ENCODE results near the gene AHDC1.

DNA sequence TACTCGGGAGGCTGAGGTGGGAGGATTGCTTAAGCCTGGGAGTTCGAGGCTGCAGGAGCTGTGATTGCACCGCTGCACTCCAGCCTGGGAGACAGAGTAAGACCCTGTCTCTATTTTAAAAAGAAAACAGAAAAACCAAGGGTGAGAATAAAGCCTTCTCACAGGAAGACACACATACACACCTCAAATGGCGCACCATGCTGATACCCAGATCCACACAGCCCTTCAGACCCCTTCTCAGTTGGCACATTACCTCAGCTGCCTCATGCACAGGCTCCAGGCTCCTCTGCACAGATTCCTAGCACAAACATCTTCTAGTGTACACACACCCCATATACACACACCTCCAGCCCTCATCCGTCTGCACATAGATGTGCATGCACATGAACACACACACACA is 23.1 kb upstream of the AHDC1 start:
- TF ChIP-seq, protein P1, sequence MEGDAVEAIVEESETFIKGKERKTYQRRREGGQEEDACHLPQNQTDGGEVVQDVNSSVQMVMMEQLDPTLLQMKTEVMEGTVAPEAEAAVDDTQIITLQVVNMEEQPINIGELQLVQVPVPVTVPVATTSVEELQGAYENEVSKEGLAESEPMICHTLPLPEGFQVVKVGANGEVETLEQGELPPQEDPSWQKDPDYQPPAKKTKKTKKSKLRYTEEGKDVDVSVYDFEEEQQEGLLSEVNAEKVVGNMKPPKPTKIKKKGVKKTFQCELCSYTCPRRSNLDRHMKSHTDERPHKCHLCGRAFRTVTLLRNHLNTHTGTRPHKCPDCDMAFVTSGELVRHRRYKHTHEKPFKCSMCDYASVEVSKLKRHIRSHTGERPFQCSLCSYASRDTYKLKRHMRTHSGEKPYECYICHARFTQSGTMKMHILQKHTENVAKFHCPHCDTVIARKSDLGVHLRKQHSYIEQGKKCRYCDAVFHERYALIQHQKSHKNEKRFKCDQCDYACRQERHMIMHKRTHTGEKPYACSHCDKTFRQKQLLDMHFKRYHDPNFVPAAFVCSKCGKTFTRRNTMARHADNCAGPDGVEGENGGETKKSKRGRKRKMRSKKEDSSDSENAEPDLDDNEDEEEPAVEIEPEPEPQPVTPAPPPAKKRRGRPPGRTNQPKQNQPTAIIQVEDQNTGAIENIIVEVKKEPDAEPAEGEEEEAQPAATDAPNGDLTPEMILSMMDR (IDR thresholded peaks at IDR 0.05), result no peak
- no peak for TF ChIP-seq POLR2A (IDR thresholded peaks at IDR 0.05)
- no peak for TF ChIP-seq POLR2AphosphoS5 (IDR thresholded peaks at IDR 0.05)

Data from stomach (tissue), 4 donors.